Keratinocyte (primary cell): Measurements from ENCODE around the gene PPP1R37.

Experiments used
- CTCF ChIP-seq, 3 experiments: IDR thresholded peaks in 1 of 3; conservative IDR thresholded peaks in 1 of 3; optimal IDR thresholded peaks in 1 of 3; 2 replicates in 2 of 3; 3 replicates in 1 of 3; pipeline versions ENCODE3 to v1.5.1; 2011; ENCODE audit warnings: low read length in 3 of 3, mild to moderate bottlenecking in 3 of 3, moderate library complexity in 2 of 3, control low read depth in 1 of 3, inconsistent platforms in 1 of 3; ENCODE audit not compliant: insufficient read depth in 2 of 3; ENCODE audit errors: extremely low read depth in 1 of 3
- EZH2 ChIP-seq: IDR thresholded peaks from one replicate; pipeline ENCODE4 v1.6.1; 2012; ENCODE audit warnings: inconsistent platforms, mild to moderate bottlenecking, low read length, moderate library complexity

GRCh38 chr19:45049073-45049736 is 43.8 kb upstream of the PPP1R37 start:
- TF ChIP-seq CTCF (optimal IDR thresholded peaks at IDR 0.05 in 1 of 3, IDR thresholded peaks at IDR 0.05 in 1 of 3, conservative IDR thresholded peaks at IDR 0.05 in 1 of 3; ENCODE audit: extremely low read depth in 1 of 3, insufficient read depth in 2 of 3, low read length in 3 of 3) (peak in 1 of 3 experiments; percentile 5), EZH2 (no peak)
